Measurements from ENCODE around the gene EEF1AKMT4. TPM values are rescaled to one million over a fixed set of nuclear protein-coding genes. Genes with fewer than 3 reads are reported as not detected.

Gene EEF1AKMT4
- total RNA-seq, 3 donors from 2014 or later, result 2.8 to 5.0 (median 3.2) TPM

DNA sequence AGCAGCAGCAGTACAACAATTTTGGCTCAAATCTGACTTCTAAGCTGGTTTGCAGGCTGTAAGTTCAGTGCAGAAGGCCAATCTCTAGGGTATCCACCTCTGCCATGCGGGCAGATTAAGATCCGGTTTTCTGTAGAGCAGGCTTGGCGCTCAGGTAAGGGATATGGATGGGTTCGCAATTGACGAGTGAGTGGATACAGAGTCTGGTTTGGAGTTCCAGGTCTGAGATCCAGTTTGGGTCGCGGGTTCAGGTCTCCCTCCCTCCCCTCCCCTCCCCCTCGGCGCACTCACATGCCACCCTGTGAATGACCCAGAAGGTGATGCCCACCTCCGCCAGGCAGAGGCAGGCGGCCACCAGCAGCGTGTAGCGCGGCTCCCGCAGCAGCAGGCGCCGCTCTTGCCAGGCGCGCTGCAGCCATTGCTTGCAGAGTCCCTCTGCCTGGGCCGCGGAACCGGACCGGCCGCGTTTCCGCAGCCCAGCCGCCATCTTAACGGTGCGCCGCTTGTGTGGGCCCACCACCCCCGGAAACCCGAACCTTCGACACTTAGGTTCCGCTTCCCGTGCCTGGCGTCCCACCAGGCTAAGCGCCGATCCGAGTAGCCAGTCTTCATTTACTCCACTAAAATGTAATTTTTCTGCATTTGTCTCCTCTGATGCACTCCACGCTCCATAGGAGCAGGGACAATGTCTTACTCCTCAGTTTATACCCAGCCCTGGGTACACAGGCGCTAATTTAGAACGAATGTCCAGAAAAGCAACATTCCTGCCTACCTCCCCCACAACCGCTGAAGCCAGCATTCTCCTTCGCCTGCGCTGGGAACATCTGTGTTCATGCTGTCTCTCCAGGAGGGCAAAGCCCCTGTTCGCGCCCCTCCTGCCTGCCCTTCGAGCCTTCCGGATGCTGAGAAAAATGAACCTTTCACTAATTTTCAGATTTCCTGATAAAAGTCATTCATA, 739 bp upstream of the EEF1AKMT4 start, which contains the start of gene ALG3:
Gene ALG3 (minus strand): TSS at position 509 of the 958 bp plus-strand sequence. CDS start 22 bp downstream, at position 487.
- DNase-seq (peak; percentile 88 to 91 (median 89)), ATAC-seq (peak; percentile 83)
- intact Hi-C loops (cut with DNase I, micrococcal nuclease), result no loop called here
- TF ChIP-seq CTCF (IDR thresholded peaks at IDR 0.05), result no peak
- Histone ChIP-seq H3K4me1 (ENCODE audit: low read depth) (peaks cover 8% of the 10 kb centered on the region), H3K36me3 (ENCODE audit: low read depth) (no peaks in the 10 kb centered on the region), H3K9me3 (no peaks in the 10 kb centered on the region), H3K4me3 (peak within 1 kb of the TSS; percentile 87)

- Histone ChIP-seq H3K4me1 (ENCODE audit: low read depth) (peaks cover 8% of the 10 kb centered on the region), H3K36me3 (ENCODE audit: low read depth) (no peaks in the 10 kb centered on the region), H3K4me3 (peak overlapping the region; percentile 87), H3K9me3 (no peaks in the 10 kb centered on the region)
- TF ChIP-seq CTCF (IDR thresholded peaks at IDR 0.05), result peak; percentile 92
- intact Hi-C loops (cut with DNase I, micrococcal nuclease), result loop anchor here in 1 of 2 donors (10.0 kb wide), 1 partner anchor 355 kb away; no protein-coding TSS in a partner anchor
- peak; percentile 79 for ATAC-seq
- peak; percentile 87 to 99 (median 92) for DNase-seq
Measured at GRCh38 chr3:184250167-184250828, 826 bp downstream of the EEF1AKMT4 start.

GRCh38 chr3:184255291-184256039, 6.0 kb downstream of the EEF1AKMT4 start:
- ATAC-seq, result no peak
- TF ChIP-seq CTCF (IDR thresholded peaks at IDR 0.05), result no peak

GRCh38 chr3:184257083-184257915, 7.8 kb downstream of the EEF1AKMT4 start:
- Histone ChIP-seq H3K36me3 (ENCODE audit: low read depth) (no peaks in the 10 kb centered on the region), H3K9me3 (no peaks in the 10 kb centered on the region), H3K4me1 (ENCODE audit: low read depth) (peaks cover 20% of the 10 kb centered on the region), H3K4me3 (no peak overlapping the region)
- DNase-seq, result no peak
- intact Hi-C loops (cut with DNase I, micrococcal nuclease), result loop anchor here in 1 of 2 donors (10.0 kb wide), 1 partner anchor 362 kb away; no protein-coding TSS in a partner anchor
- no peak for TF ChIP-seq CTCF (IDR thresholded peaks at IDR 0.05)
- no peak for ATAC-seq

More at GRCh38 chr3:184255291-184256039, 6.0 kb downstream of the EEF1AKMT4 start:
- H3K4me3 ChIP-seq, result no peak overlapping the region
- intact Hi-C loops (cut with DNase I, micrococcal nuclease), result loop anchor here in 1 of 2 donors (10.0 kb wide), 1 partner anchor 361 kb away; no protein-coding TSS in a partner anchor
- no peaks in the 10 kb centered on the region for H3K36me3 ChIP-seq (ENCODE audit: low read depth)
- H3K9me3 ChIP-seq, result no peaks in the 10 kb centered on the region
- H3K4me1 ChIP-seq (ENCODE audit: low read depth), result peaks cover 6% of the 10 kb centered on the region
- no peak for DNase-seq

All from mucosa of descending colon (tissue), 3 donors.